Liver (tissue), 9 donors: ENCODE measurements around the gene FBXO31. TPM values are rescaled to one million over a fixed set of nuclear protein-coding genes. Genes with fewer than 3 reads are reported as not detected.

Source experiments
- DNase-seq: peaks from one replicate; pipeline ENCODE4 v3.0.0-alpha.2; 2017; ENCODE audit warnings: low spot score
- H3K27ac ChIP-seq, 2 donors: one replicate each; pipeline ENCODE4 v1.7.0; 2013; ENCODE audit warnings: inconsistent platforms in 2 of 2, low read length in 2 of 2, control low read depth in 1 of 2, low read depth in 1 of 2, mild to moderate bottlenecking in 1 of 2
- H3K27me3 ChIP-seq, 4 donors: one replicate each; pipeline versions ENCODE4 v1.6.1 to v1.7.0; 2013; ENCODE audit warnings: low read length in 3 of 4, inconsistent platforms in 1 of 4, mild to moderate bottlenecking in 1 of 4, moderate library complexity in 1 of 4; ENCODE audit not compliant: control insufficient read depth in 4 of 4, insufficient read depth in 4 of 4
- H3K36me3 ChIP-seq, 4 donors: one replicate each; pipeline versions ENCODE4 v1.6.1 to v1.7.0; 2013; ENCODE audit warnings: low read length in 3 of 4, mild to moderate bottlenecking in 3 of 4, low read depth in 1 of 4, moderate library complexity in 1 of 4; ENCODE audit not compliant: control insufficient read depth in 4 of 4, insufficient read depth in 3 of 4
- H3K4me1 ChIP-seq, 4 donors: one replicate each; pipeline versions ENCODE4 v1.6.1 to v1.7.0; 2013; ENCODE audit warnings: low read length in 3 of 4, mild to moderate bottlenecking in 3 of 4, moderate library complexity in 1 of 4; ENCODE audit not compliant: control insufficient read depth in 4 of 4, insufficient read depth in 4 of 4
- H3K4me3 ChIP-seq, 3 donors: one replicate each; pipeline versions ENCODE4 v1.6.1 to v1.7.0; 2013; ENCODE audit warnings: low read length in 3 of 3, control low read depth in 1 of 3, low read depth in 1 of 3, mild to moderate bottlenecking in 1 of 3
- H3K9ac ChIP-seq, 2 donors: one replicate each; pipeline ENCODE4 v1.7.0; 2013; ENCODE audit warnings: low read length in 2 of 2, mild to moderate bottlenecking in 2 of 2, moderate library complexity in 2 of 2, control low read depth in 1 of 2, low read depth in 1 of 2
- H3K9me3 ChIP-seq, 4 donors: one replicate each; pipeline versions ENCODE4 v1.6.1 to v1.7.0; 2013; ENCODE audit warnings: low read length in 3 of 4; ENCODE audit not compliant: control insufficient read depth in 4 of 4
- ATF3 ChIP-seq: IDR thresholded peaks from 2 replicates; pipeline ENCODE4 v1.6.1; 2016; ENCODE audit warnings: antibody characterized with exemption
- CTCF ChIP-seq: fragments of 150-350 bp; IDR thresholded peaks from 2 replicates; pipeline ENCODE4 v1.5.1; 2017; ENCODE audit warnings: improper control_type of control experiment, low read depth, low read length; ENCODE audit not compliant: missing input control
- EGR1 ChIP-seq, 2 donors: IDR thresholded peaks; 2 replicates each; pipeline ENCODE4 v1.6.1; 2016 to 2018; ENCODE audit warnings: antibody characterized with exemption in 2 of 2, low read depth in 2 of 2
- FOXA1 ChIP-seq: IDR thresholded peaks from 2 replicates; pipeline ENCODE4 v1.6.1; 2016; ENCODE audit warnings: antibody characterized with exemption
- FOXA2 ChIP-seq: IDR thresholded peaks from 2 replicates; pipeline ENCODE4 v1.6.1; 2016; ENCODE audit warnings: antibody characterized with exemption
- GABPA ChIP-seq, 2 donors: IDR thresholded peaks in 1 of 2; conservative IDR thresholded peaks in 1 of 2; 2 replicates each; pipeline ENCODE4 v1.6.1; 2016; ENCODE audit warnings: antibody characterized with exemption in 2 of 2, mild to moderate bottlenecking in 1 of 2, moderate library complexity in 1 of 2
- HNF4A ChIP-seq, 2 donors: conservative IDR thresholded peaks; 2 replicates each; pipeline ENCODE4 v1.6.1; 2016; ENCODE audit warnings: antibody characterized with exemption in 2 of 2, mild to moderate bottlenecking in 2 of 2
- HNF4G ChIP-seq: IDR thresholded peaks from 2 replicates; pipeline ENCODE4 v1.6.1; 2016; ENCODE audit warnings: antibody characterized with exemption
- JUND ChIP-seq, 2 donors: IDR thresholded peaks; 2 replicates each; pipeline ENCODE4 v1.6.1; 2016; ENCODE audit warnings: antibody characterized with exemption in 2 of 2
- NR2F2 ChIP-seq: IDR thresholded peaks from 2 replicates; pipeline ENCODE4 v1.6.1; 2016; ENCODE audit warnings: antibody characterized with exemption
- RAD21 ChIP-seq, 2 donors: IDR thresholded peaks; 2 replicates each; pipeline ENCODE4 v1.6.1; 2016; ENCODE audit warnings: antibody characterized with exemption in 2 of 2, mild to moderate bottlenecking in 2 of 2
- REST ChIP-seq: IDR thresholded peaks from 2 replicates; pipeline ENCODE4 v1.6.1; 2016; ENCODE audit warnings: antibody characterized with exemption, mild to moderate bottlenecking
- RXRA ChIP-seq, 2 donors: IDR thresholded peaks; 2 replicates each; pipeline ENCODE4 v1.6.1; 2017 to 2018; ENCODE audit warnings: antibody characterized with exemption in 2 of 2, mild to moderate bottlenecking in 1 of 2
- SP1 ChIP-seq: IDR thresholded peaks from 2 replicates; pipeline ENCODE4 v1.6.1; 2018; ENCODE audit warnings: antibody characterized with exemption, mild to moderate bottlenecking
- TAF1 ChIP-seq: conservative IDR thresholded peaks from 2 replicates; pipeline ENCODE4 v1.6.1; 2016; ENCODE audit warnings: antibody characterized with exemption, mild to moderate bottlenecking
- YY1 ChIP-seq: IDR thresholded peaks from 2 replicates; pipeline ENCODE4 v1.6.1; 2016; ENCODE audit warnings: antibody characterized with exemption, mild to moderate bottlenecking
- ZBTB33 ChIP-seq: IDR thresholded peaks from 2 replicates; pipeline ENCODE4 v1.6.1; 2016; ENCODE audit warnings: antibody characterized with exemption
- WGBS: extraction: QIAGEN DNeasy Blood & Tissue Kit; methylation state at CpG from one replicate; pipeline ENCODE4 v1.1.7; 2013; 5-methylcytosine and 5-hydroxymethylcytosine counted together
- polyA plus RNA-seq, 2 donors: library from polyadenylated mRNA; stranded (reverse) in 1 of 2; unstranded in 1 of 2; fragments of 200-250 nt in 1 of 2; fragments of >200 nt in 1 of 2; fragmentation: Nextera tagmentation in 1 of 2; extraction: Ambion mirVana in 1 of 2; gene quantifications; one replicate each; pipeline versions ENCODE4 v1.2.1 to v1.2.3, GENCODE V29; 2013 to 2015
- total RNA-seq, 2 donors: library from RNA; depleted of rRNA; stranded (reverse); fragments of >200 nt; gene quantifications; one replicate each; pipeline ENCODE4 v1.2.3, GENCODE V29; 2014
- TF ChIP-seq, protein P1 (sequence below): IDR thresholded peaks from 2 replicates; pipeline ENCODE4 v1.6.1; 2016; ENCODE audit warnings: antibody characterized with exemption
- donor health status: healthy.
- donor health status: healthy.
- donor health status: healthy.
- donor health status: healthy.
- donor health status: healthy.

The FBXO31 gene
- total and polyA plus RNA-seq, 4 donors, result 13.2 to 30.3 (median 18.1) TPM

DNA sequence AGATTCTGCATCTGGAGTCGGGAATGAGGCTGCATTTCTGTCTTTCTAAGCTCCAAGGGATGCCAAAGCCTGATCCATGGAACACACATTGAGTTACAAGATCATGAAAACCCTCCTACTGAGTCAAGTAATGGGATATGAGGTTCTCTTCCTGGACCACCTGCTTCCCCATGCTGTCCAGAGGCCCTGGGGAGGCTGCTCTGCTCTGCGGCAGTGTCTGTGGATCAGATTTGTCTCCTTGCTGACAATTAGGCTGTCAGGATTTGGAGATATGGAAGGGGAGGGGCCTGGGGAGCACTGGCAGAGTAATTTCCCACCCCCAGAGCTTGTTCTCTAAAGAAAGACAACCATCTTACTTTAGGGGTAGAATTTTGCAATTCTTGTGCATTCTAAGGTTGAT lies 99.4 kb downstream of the FBXO31 start (continued):
- TF ChIP-seq CTCF (no peak), RAD21 (IDR thresholded peaks at IDR 0.05) (no peak), EGR1 (IDR thresholded peaks at IDR 0.05; ENCODE audit: low read depth in 2 of 2) (no peak)

DNA sequence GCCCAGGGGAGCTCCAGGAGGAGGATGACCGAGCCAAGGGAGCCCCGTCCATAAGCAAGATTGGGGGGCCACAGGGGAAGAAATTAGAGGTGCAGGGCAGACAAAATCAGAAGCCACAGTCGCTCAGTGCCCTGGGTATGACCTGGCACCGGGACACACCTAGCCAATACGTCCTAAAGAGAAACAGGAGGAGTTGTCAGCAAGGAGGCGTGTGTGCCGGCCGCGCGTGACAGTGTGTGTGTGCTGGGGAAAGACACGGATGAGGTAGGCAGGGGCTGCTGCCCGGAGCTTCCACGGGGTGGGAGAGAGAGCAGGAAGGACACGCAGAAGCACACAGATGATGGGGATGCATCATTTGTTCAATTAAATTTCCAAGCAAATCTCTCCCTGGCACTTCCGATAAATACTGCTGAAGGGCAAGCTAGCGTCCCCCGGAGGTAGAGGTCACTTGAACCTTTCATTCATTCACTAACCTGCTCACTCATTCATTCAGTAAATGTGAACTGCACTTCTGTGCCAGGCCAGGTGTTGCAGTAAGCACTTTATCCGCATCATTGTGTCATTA lies 104.4 kb downstream of the FBXO31 start:
- H3K9me3 ChIP-seq, result no peaks in the 10 kb centered on the region
- no peaks in the 10 kb centered on the region for H3K4me1 ChIP-seq
- H3K27ac ChIP-seq, result no peak overlapping the region
- TF ChIP-seq ATF3, result no peak
- TF ChIP-seq HNF4G, result no peak
- TF ChIP-seq RXRA (IDR thresholded peaks at IDR 0.05), result no peak
- TF ChIP-seq, protein P1, sequence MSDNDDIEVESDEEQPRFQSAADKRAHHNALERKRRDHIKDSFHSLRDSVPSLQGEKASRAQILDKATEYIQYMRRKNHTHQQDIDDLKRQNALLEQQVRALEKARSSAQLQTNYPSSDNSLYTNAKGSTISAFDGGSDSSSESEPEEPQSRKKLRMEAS, result no peak
- TF ChIP-seq GABPA (IDR thresholded peaks at IDR 0.05 in 1 of 2, conservative IDR thresholded peaks at IDR 0.05 in 1 of 2), result no peak
- no peak for TF ChIP-seq ZBTB33
- no peak for TF ChIP-seq FOXA2
- no peak for TF ChIP-seq NR2F2
- TF ChIP-seq EGR1 (IDR thresholded peaks at IDR 0.05; ENCODE audit: low read depth in 2 of 2), result no peak
- no peak for TF ChIP-seq YY1
- no peak for TF ChIP-seq FOXA1
- TF ChIP-seq SP1, result no peak
- TF ChIP-seq CTCF, result no peak
- no peak for TF ChIP-seq RAD21 (IDR thresholded peaks at IDR 0.05)
- no peak for TF ChIP-seq TAF1
- TF ChIP-seq HNF4A (conservative IDR thresholded peaks at IDR 0.05), result no peak
- TF ChIP-seq JUND (IDR thresholded peaks at IDR 0.05), result no peak
- no peak for TF ChIP-seq REST
- H3K4me3 ChIP-seq, result no peak overlapping the region
- H3K36me3 ChIP-seq, result no peaks in the 10 kb centered on the region
- H3K9ac ChIP-seq, result no peak overlapping the region
- H3K27me3 ChIP-seq, result no peaks in the 10 kb centered on the region
- 73% methylated on average over 18 of the region's 18 CpGs for WGBS
- DNase-seq, result no peak
